Measurements from ENCODE around the gene SCNN1B. TPM values are rescaled to one million over a fixed set of nuclear protein-coding genes. Genes with fewer than 3 reads are reported as not detected.

SCNN1B gene
- 0.11 to 0.30 TPM (median 0.19 TPM) in 4 of 5 replicates, not detected in the other for total RNA-seq (2022; extraction: Qiagen RNA extraction; ENCODE audit: low read depth)

DNA sequence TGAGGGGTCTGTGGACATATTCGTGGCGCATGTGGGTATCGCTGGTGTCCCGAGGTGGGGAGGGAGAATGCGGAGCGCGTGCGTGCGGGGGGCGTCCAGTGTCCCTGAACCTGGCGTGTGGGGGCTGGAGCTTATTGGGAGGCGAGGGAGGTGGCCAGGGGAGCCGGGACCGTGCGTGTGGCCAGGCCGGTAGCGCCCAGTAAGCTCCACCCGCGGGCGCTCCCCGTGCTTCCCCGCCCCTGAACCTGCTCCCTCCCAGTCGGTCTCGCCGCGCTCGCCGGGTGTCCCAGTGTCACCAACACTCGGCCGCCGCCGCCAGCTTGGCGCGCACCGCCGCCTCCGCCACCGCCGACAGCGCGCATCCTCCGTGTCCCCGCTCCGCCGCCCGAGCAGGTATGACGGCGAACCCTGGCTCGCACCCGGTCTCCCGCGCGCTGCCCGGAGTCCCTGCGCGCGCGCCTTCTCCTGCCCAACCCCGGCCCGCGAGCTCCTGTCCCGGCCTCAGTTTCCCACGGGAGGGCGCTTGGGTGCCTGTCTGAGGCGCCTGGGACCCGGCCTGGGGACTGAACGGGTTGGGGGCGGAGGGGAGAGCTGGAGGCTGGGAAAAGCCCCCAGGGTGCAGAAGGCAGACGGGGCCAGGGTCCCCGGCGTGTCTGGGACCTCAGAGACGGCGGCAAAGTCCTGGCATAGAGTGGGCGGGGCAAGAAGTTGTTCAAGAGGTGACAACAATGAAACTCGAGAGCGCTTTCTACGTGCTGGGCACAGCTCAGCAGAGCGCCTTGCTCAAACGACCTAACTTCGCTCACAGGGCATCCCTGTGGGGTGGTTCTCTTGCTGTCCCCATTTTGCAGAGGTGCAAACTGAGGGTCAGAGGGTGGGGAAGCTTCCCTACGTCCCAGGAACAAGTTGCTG is at the start of gene SCNN1B:
Gene SCNN1B (plus strand): TSS at position 258 of the 912 bp plus-strand sequence. CDS start 46,298 bp downstream, outside the sequence.

Other genes with a start within 250 kb of the SCNN1B start
- gene USP31, start 152.8 kb upstream of the SCNN1B start, total RNA-seq (2022; extraction: Qiagen RNA extraction; ENCODE audit: low read depth) = 10.1 to 13.1 TPM (median 12.2 TPM) in 5 replicates
- gene SCNN1G, start 119.6 kb upstream of the SCNN1B start, total RNA-seq (2022; extraction: Qiagen RNA extraction; ENCODE audit: low read depth) = 0.03 to 0.07 TPM (median 0.06 TPM) in 3 of 5 replicates, not detected in the others
- 14.7 to 18.6 TPM (median 17.8 TPM) in 5 replicates for gene COG7, start 150.9 kb downstream of the SCNN1B start, total RNA-seq (2022; extraction: Qiagen RNA extraction; ENCODE audit: low read depth)
- gene GGA2, start 208.2 kb downstream of the SCNN1B start, total RNA-seq (2022; extraction: Qiagen RNA extraction; ENCODE audit: low read depth) = 30.8 to 35.3 TPM (median 33.6 TPM) in 5 replicates

Measured in A549 treated with DMSO at 1 μM for 4 hours (cell line).